ENCODE measurements around the gene TRIP12. TPM values are rescaled to one million over a fixed set of nuclear protein-coding genes. Genes with fewer than 3 reads are reported as not detected.

Gene TRIP12
- total RNA-seq, 2 donors from 2014 or later = 127 to 160 TPM

GRCh38 chr2:229920011-229920641 is 1.7 kb downstream of the TRIP12 start:
- Histone ChIP-seq H3K9me3 (no peaks in the 10 kb centered on the region), H3K27me3 (replicated peaks; ENCODE audit: insufficient read depth) (no peaks in the 10 kb centered on the region), H3K4me1 (ENCODE audit: control insufficient read depth in 1 of 2, low read depth in 2 of 2) (peaks cover 17 to 34% of the 10 kb centered on the region in 2 donors), H3K36me3 (peaks cover 4% of the 10 kb centered on the region), H3K27ac (peak overlapping the region; percentile 99), H3K4me3 (peak overlapping the region; percentile 96)
- no peak for TF ChIP-seq CTCF (IDR thresholded peaks at IDR 0.05)
- ATAC-seq (ENCODE audit: insufficient number of reproducible peaks, low FRiP score, low read depth) (no peak), DNase-seq (ENCODE audit: low spot score) (no peak)

GRCh38 chr2:229917793-229918192 is 4.0 kb downstream of the TRIP12 start:
- peaks cover 4% of the 10 kb centered on the region for H3K36me3 ChIP-seq
- no peak overlapping the region for H3K27ac ChIP-seq
- peaks cover 20 to 50% of the 10 kb centered on the region in 2 donors for H3K4me1 ChIP-seq (ENCODE audit: control insufficient read depth in 1 of 2, low read depth in 2 of 2)
- no peak for TF ChIP-seq CTCF (IDR thresholded peaks at IDR 0.05)
- no peak overlapping the region for H3K4me3 ChIP-seq
- no peak for ATAC-seq (ENCODE audit: insufficient number of reproducible peaks, low FRiP score, low read depth)
- no peak for DNase-seq (ENCODE audit: low spot score)
- H3K9me3 ChIP-seq = no peaks in the 10 kb centered on the region
- no peaks in the 10 kb centered on the region for H3K27me3 ChIP-seq (replicated peaks; ENCODE audit: insufficient read depth)

GRCh38 chr2:229914171-229914570 is 7.6 kb downstream of the TRIP12 start:
- peaks cover 4% of the 10 kb centered on the region for H3K36me3 ChIP-seq
- no peak for DNase-seq (ENCODE audit: low spot score)
- no peak overlapping the region for H3K4me3 ChIP-seq
- no peak overlapping the region for H3K27ac ChIP-seq
- ATAC-seq (ENCODE audit: insufficient number of reproducible peaks, low FRiP score, low read depth) = no peak
- H3K9me3 ChIP-seq = no peaks in the 10 kb centered on the region
- H3K4me1 ChIP-seq (ENCODE audit: control insufficient read depth in 1 of 2, low read depth in 2 of 2) = peaks cover 35 to 70% of the 10 kb centered on the region in 2 donors
- no peak for TF ChIP-seq CTCF (IDR thresholded peaks at IDR 0.05)
- H3K27me3 ChIP-seq (replicated peaks; ENCODE audit: insufficient read depth) = no peaks in the 10 kb centered on the region

- peaks cover 3% of the 10 kb centered on the region for H3K36me3 ChIP-seq
- no peak overlapping the region for H3K4me3 ChIP-seq
- H3K27ac ChIP-seq = no peak overlapping the region
- DNase-seq (ENCODE audit: low spot score) (no peak), ATAC-seq (ENCODE audit: insufficient number of reproducible peaks, low FRiP score, low read depth) (no peak)
- H3K4me1 ChIP-seq (ENCODE audit: control insufficient read depth in 1 of 2, low read depth in 2 of 2) = peaks cover 32 to 67% of the 10 kb centered on the region in 2 donors
- H3K9me3 ChIP-seq = no peaks in the 10 kb centered on the region
- H3K27me3 ChIP-seq (replicated peaks; ENCODE audit: insufficient read depth) = no peaks in the 10 kb centered on the region
- TF ChIP-seq CTCF (IDR thresholded peaks at IDR 0.05) = no peak
Measured at GRCh38 chr2:229910832-229911412, 10.9 kb downstream of the TRIP12 start.

- peaks cover 3% of the 10 kb centered on the region for H3K36me3 ChIP-seq
- TF ChIP-seq CTCF (IDR thresholded peaks at IDR 0.05) = no peak
- H3K27me3 ChIP-seq (replicated peaks; ENCODE audit: insufficient read depth) = no peaks in the 10 kb centered on the region
- H3K27ac ChIP-seq = peak overlapping the region in 1 of 2 donors; percentile 7
- DNase-seq (ENCODE audit: low spot score) = no peak
- H3K4me3 ChIP-seq = no peak overlapping the region
- no peaks in the 10 kb centered on the region for H3K9me3 ChIP-seq
- H3K4me1 ChIP-seq (ENCODE audit: control insufficient read depth in 1 of 2, low read depth in 2 of 2) = peaks cover 32 to 60% of the 10 kb centered on the region in 2 donors
- ATAC-seq (ENCODE audit: insufficient number of reproducible peaks, low FRiP score, low read depth) = no peak
Measured at GRCh38 chr2:229910147-229910831, 11.5 kb downstream of the TRIP12 start.
